ENCODE results near the gene B3GALNT2.

B3GALNT2 gene

GRCh38 chr1:235450886-235451483 is 53.3 kb downstream of the B3GALNT2 start:
- DNase-seq = no peak

- DNase-seq = no peak
These were observed 53.8 kb downstream of the B3GALNT2 start for GRCh38 chr1:235450433-235450832.

GRCh38 chr1:235448616-235449015 is 55.6 kb downstream of the B3GALNT2 start:
- DNase-seq = no peak

- DNase-seq = no peak
These were observed 61.3 kb downstream of the B3GALNT2 start for GRCh38 chr1:235442788-235443429.

- no peak for DNase-seq
These were observed 63.0 kb downstream of the B3GALNT2 start for GRCh38 chr1:235441159-235441685.

GRCh38 chr1:235434001-235434400 is 70.3 kb downstream of the B3GALNT2 start:
- DNase-seq = no peak

GRCh38 chr1:235430991-235431390 is 73.3 kb downstream of the B3GALNT2 start:
- no peak for DNase-seq

- no peak for DNase-seq
These were observed 75.1 kb downstream of the B3GALNT2 start for GRCh38 chr1:235429143-235429542.

GRCh38 chr1:235427447-235427846 is 76.8 kb downstream of the B3GALNT2 start:
- no peak for DNase-seq

- DNase-seq = no peak
These were observed 77.6 kb downstream of the B3GALNT2 start for GRCh38 chr1:235426680-235427079.

- no peak for DNase-seq
These were observed 78.1 kb downstream of the B3GALNT2 start for GRCh38 chr1:235426143-235426542.

GRCh38 chr1:235425357-235425756 is 78.9 kb downstream of the B3GALNT2 start:
- DNase-seq = no peak

- no peak for DNase-seq
These were observed 80.2 kb downstream of the B3GALNT2 start for GRCh38 chr1:235424092-235424491.

GRCh38 chr1:235423214-235423652 is 81.0 kb downstream of the B3GALNT2 start:
- no peak for DNase-seq

- no peak for DNase-seq
These were observed 82.5 kb downstream of the B3GALNT2 start for GRCh38 chr1:235421751-235422150.

GRCh38 chr1:235417086-235417697 is 87.1 kb downstream of the B3GALNT2 start:
- no peak for DNase-seq

- no peak for DNase-seq
These were observed 87.6 kb downstream of the B3GALNT2 start for GRCh38 chr1:235416662-235417049.

- no peak for DNase-seq
These were observed 89.0 kb downstream of the B3GALNT2 start for GRCh38 chr1:235415008-235415904.

- no peak for DNase-seq
These were observed 92.5 kb downstream of the B3GALNT2 start for GRCh38 chr1:235411489-235412486.

GRCh38 chr1:235410467-235410866 is 93.8 kb downstream of the B3GALNT2 start:
- DNase-seq = no peak

GRCh38 chr1:235409042-235409820 is 95.0 kb downstream of the B3GALNT2 start:
- no peak for DNase-seq
